DMS153 treated with DMSO at 0.1 percent for 48 hours (cell line): ENCODE measurements around the gene BPIFB2.
"Not testable (repeated sequence)": the region's sequence is repeated elsewhere in the genome, so short reads cannot be mapped to it uniquely, and the experiment has no call there.

Experiments used
- DNase-seq: peaks from one replicate; lab custom pipeline; 2025; ENCODE audit not compliant: unreplicated experiment; lab: John Stamatoyannopoulos, UW

The BPIFB2 gene, protein sequence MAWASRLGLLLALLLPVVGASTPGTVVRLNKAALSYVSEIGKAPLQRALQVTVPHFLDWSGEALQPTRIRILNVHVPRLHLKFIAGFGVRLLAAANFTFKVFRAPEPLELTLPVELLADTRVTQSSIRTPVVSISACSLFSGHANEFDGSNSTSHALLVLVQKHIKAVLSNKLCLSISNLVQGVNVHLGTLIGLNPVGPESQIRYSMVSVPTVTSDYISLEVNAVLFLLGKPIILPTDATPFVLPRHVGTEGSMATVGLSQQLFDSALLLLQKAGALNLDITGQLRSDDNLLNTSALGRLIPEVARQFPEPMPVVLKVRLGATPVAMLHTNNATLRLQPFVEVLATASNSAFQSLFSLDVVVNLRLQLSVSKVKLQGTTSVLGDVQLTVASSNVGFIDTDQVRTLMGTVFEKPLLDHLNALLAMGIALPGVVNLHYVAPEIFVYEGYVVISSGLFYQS

DNA sequence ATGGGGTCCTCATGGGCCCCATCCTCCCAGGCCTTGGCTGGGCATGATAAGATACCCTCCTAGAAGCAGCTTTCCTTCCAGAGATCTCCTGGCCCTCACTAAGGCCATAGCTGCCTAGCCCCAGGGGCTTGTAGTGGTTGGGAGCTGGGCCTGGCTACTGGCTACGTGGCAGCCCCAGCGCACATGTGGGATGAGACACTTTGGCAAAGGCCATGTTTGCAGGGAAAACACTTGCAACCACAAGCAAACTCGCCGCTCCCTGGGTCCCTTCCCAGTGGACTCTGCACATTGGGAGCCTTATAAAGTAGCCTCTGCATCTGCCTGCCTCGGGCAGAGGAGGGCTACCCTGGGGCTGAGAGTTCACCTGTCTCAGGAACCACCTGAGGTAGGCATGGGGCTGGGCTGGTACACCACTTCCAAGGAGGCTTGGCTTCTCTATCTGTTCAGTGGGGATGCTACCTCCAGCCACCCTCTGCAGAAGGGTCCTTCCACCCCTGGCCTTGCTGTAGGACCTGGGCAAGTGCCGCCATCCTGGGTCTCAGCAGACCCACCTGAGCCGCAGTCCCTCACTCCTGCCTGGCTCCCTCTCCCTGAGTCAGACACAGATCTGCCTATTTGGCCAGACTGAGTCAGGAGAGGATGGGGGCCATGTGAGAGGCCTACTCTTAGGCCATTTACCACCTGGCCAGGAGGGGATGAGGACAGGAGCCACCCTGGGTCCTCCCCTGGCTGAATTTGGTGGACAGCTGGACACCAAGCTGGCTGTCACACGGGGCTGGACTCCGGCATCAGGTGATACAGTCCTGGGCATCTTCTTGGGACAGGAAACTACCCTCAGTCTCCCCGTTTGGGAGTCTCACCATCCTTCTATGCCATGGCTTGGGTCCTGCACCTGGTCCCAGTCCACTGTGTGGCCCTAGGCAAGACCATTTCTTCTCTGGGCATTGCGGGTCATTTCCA lies at the start of gene BPIFB2:
BPIFB2 (plus strand) TSS at position 329 of the 960 bp plus-strand sequence. CDS start 871 bp downstream, outside the sequence.
- no peak for DNase-seq

DNA sequence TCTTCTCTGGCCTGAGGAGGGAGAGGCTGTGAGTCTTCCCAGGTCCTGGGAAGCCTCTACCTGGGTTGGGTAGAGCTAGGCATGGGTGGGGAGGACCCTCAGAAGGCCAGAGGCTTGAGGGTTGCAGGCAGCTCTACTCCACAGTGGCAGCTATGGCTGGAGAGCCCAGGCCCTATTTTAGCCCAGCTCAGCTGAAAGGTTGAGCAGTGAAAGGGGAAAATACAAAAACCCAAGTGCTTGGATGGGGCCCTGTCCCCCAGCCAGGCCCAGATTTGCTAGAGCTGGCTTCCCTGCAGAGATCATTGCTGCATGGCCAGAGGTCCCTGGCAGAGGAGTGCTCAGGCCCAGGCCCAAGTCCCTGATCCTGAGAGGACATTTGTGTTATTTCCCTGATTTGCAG lies 48.9 kb upstream of the BPIFB2 start:
- no peak for DNase-seq

DNA sequence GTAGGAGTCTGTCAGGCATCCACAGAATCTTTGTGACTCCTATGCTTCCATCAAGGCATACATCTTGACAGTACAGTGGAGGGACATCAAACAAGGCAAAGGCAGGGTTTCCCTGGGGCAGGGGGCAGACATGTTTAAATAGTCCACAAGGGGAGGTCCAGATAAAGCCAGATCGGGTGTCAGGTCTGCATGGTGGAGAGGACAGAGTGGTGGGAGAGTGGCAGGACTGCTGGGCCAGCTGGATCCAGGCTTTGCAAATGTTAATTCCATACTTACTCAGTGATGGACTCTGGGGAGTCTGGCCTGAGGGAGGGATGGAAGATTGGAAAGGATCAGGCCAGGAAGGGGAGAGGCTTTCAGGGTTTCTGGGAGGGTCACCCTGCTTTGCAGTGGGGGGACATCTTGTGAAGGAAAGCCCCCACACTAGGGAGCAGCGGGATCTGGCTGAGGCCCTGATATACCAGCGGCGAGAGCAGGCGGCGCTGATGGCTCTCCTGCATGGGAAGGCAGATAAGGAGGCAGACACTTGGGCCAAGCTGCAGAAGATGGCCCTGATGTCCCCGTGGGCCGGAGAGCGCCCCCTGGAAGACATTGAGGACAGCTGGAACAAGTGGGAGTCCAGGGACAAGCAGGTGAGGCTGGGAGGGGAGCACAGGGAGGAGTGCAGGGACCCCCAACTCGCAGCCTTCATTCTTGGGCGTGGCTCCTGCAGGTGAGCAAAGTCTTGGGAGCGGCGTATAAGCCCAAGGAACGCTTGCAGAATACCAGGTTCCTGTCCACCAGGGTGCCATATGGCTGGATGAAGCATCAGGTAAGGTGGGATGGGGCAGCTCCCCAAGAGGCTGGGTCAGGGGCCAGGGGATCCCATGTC lies 47.9 kb upstream of the BPIFB2 start:
- DNase-seq, result no peak

DNA sequence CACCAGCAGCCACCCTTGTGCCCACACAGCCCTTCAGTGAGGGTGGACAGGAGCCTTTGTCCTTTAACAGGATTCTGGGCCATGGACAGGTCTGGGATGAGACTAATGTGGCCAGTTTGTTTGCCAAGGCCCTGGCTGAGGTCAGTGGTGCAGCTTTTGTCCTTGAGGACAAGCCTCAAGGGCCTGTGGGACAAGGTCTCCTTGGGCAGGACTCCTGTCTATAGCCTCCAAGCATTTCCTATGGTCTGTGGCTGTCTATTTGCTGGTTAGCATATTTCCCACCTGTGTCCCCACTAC lies 47.3 kb upstream of the BPIFB2 start:
- DNase-seq, result no peak

DNA sequence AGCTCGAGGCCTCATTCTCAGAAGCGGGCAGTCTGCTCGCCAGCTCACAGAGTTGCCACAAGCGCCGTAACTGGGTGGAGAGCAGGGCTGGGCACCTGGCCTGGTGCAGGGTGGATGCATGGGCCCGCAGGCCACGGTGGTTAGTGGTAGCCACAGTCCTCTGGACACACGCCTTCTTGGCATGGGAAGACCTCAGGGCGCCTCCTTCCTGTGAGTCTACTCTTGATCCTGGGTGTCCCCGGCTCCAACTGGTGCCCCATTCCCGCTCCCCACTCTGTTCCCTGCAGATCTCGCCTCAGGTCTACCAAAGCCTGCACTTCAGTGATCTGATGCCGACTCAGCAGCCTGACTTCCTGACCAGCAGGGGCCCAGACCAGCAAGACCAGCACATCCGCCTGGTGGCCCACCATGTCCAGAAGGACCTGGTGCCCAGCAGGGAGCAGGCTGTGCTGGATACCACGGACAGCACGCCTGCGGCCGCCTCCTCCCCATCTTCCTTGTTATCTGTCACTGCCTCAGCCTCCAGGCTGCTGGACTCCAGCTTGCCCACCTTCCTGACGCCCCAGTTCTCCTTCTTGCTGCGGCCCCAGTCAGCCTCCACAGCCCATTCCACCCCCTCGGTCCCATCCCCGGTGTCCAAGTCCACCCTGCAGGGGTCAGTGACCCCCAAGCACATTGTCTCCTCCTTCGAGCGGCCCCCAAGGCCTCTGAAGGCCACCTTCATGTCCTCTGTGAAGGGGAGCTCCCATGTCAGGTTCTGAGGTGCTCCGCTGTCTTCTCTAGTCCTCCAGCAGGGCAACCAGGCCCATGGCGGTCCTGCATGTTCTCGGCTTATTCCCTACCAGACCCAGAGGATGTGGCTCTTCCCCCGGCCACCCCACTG lies 46.4 kb upstream of the BPIFB2 start:
- no peak for DNase-seq

DNA sequence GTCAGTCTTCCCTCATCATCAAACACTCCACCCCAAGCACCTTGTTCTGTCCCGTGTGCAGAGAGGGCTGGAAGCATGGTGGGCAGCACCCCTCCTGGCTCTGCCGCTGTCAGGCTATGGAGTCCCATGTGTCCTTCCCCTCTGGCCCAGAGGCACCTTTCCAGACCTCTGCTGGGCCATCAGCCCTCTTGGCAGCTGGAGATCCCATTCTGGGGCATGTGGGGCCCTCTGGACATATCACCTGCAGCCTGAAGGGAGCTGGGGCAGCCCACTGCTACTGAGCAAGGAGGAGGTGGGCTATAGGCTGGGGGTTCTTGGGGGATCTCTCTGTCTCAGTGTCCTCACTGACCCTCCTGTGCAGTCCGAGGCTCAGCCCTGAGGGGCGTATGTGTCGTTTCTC lies 45.5 kb upstream of the BPIFB2 start:
- DNase-seq, result no peak

DNA sequence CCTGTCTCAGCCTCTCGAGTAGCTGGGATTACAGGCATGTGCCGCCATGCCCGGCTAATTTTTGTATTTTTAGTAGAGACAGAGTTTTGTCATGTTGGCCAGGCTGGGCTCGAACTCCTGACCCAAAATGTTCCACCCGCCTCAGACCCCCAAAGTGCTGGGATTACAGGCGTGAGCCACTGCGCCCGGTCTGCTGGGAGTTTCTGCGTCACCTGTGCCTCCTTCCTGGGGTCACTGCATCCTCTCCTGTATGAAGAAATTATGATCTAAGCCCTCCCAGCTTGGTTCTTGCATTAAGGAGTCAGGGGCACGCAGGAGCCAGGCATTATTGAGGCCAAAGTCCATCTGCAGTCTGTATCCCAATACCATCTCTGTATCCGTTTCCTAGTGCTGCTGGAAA lies 44.9 kb upstream of the BPIFB2 start:
- DNase-seq, result not testable (repeated sequence)

DNA sequence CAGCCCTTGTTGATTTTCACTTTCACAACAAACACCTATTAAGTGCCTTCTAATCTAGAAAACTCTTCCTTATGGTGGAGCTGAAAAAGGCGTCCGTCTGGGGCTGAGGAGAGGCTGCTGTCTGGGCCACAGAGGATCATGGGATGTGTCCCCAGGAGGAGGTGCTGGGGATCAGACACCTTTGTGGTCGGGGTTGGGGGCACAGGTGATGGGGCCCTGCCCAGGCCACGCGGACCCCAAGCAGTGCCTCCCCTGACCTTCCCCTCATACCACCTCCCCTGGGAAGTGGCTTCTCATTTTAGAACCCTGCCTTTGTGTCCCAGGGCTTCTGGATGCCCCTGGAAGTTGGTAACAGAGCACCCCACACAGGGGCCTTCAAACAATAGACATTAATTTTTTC lies 44.3 kb upstream of the BPIFB2 start:
- DNase-seq, result no peak

DNA sequence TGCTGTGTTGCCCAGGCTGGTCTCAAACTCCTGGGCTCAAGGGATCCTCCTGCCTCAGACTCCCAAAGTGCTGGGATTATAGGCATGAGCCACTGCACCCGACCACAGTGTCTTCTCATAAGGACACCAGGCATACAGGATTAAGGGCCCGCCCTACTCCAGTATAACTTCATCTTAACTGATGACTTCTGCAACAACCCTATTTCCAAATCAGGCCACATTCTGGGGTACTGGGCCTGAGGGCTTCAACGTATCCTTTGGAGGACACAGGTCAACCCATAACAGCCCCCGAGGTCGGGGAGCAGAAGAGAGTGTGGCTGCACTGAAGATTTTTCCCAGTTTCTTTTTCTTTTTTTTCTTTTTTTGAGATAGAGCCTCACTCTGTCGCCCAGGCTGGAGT lies 42.9 kb upstream of the BPIFB2 start:
- DNase-seq, result no peak

DNA sequence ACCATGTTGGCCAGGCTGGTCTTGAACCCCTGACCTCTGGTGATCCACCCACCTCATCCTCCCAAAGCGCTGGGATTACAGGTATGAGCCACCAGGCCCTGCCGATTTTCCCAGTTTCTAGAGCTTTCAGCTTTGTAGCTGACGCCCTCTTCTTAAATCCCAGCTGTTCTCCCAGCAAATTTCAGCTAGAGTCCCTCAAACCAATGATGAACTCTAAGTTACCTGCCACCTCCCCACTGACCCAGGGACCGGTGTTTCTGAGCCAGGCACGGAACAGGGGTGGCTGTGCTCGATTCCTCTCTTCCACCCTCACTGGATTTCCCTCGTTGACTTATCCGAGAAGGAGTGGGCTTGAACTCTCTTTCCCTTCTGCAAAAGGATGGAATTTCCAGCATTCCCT lies 42.4 kb upstream of the BPIFB2 start:
- no peak for DNase-seq

DNA sequence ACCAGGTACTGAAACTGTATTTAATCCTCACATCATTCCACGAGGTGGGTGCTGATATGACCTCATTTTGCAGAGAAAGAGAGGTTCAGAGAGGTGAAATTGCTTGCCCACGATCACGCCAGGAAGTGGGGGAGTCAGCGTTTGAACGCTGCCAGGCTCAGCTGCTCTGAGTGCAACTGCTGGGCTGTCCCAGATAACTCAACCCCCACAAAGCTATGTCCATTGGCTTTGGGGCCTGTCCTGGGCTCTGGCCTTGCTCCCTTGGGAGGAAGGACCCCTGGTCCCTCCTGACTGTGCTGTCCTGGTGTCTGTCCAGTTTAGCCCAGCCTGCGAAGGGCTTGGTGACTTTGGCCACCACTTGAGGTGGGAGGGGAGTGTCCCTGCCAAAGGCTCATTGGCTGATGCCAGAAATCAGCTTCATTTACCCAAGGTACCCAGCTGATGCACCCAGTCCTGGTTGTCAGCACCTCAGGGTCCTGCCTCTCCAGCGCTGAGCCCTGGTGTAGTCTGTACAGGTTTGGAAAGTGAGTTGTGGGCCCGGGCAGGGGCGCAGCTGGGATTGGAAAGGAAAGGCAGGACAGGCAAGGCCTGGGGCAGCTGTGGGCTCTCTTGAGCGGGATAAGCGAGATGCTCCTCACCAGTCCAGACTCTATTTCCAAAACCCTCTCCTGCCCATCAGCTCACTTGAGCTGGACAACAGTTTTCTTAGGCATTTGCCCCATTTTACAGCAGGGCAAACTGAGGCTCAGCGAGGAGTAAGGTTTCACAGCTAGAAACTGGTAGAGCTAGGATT lies 41.7 kb upstream of the BPIFB2 start:
- DNase-seq, result no peak

DNA sequence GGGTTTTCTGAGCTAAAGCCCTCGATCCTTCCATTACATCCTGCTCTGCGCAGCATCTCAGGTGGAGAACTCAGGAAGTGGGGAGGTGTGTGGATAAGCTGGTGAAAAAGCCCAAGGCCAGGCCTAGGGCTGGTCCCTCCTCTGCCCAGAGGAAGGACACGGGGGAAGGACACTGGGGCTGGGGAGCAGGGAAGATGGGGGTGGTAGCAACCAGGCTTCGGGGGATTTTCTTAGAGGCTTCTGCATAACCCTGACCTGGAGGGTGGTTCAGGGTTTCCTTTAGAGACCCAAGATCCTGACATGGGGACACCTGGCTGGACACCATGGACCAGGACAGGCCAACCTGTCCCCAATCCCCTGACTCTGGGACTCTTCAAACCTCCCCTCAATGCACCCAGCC lies 41.1 kb upstream of the BPIFB2 start:
- no peak for DNase-seq

DNA sequence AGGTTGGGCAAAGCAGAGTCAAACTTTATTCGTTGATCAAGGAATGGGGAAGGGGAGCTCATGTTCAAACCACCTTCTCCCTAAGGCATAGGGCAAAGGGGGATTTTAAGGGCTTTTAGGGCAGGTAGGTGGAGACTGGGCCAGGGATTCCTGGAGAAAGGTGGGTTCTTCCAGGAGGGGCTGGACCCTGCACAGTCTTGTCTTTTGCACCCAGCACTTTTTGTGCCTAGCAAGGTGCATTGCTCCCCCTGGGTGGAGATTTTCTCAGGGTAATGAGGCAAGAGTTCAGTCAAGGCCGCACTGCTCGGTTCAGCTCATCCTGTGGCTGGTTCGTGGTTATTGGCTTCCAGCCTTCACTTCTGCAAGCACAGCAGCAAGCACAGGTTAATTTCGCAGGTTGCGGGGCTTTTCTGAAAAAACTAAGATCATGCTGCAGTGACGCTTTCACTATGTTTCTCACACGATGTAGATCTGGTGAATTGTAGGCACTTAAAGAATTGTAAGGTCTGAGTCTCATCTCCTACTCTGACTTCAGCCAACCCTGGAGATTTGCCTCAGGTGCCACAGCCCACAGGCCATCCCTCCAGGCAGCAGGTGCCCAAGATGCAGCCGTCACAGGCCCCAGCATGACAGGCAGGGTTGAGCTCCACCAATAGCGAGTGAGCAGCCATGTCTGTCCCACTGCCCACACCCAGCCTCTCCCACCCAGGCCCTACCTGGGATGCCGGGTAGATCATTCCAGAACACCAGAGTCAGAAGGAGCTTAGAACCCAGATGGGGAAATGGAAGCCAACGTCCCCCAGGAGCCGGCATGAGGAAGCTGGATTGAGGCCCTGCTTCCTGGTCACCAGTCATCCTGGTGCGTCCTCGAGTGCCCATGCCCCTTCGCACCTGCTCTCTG lies 40.4 kb upstream of the BPIFB2 start:
- no peak for DNase-seq

DNA sequence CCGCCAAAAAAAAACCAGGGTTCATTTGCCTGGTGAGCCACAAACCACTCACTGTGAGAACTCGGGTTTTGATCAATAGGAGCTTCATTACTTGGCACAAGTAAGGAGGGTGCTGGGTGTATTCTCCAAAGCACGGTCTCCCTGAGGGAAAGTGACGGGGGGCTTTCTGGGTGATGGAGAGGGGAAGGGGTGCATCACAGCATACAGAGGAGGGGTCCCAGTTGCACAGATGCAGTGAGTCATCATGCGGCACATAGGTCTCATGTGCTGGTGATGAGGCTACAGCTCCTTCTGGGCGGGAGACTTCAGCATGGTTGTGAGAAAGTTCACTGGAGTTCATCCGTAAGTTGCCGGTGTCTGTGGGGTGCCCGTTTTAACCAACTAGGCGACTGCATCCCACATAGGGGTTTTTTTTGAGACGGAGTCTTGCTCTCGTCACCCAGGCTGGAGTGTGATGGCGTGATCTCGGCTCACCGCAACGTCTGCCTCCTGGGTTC lies 39.5 kb upstream of the BPIFB2 start:
- DNase-seq, result no peak

DNA sequence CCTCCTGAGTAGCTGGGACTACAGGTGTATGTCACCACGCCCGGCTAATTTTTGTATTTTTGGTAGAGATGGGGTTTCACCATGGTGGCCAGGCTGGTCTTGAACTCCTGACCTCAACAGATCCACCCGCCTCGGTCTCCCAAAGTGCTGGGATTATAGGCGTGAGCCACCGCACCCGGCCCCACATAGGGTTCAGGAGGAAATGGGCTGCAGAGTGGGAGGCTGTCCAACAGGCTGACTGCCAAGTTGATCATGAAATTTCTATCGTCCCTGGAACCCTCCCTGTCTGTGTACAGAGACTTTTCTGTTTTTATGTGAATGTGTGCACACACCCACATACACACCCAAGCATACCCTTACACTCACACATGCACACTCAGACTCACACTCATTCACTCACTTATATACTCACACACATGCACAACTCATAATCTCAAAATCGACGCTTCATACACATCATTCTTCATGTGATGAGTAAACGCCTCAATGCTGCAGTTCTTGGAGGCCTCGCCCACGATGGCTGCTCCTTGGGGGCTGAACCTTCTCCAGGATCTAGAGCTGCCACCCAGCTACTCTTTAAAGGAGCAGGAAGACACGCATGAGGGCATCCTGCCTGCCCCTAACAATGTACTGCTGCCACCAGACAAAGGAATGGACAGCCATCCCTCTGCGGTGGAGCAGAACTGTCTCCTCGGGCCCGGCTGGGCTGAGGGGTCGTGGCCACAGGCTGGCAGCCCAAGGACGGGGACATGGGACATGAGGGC lies 38.8 kb upstream of the BPIFB2 start:
- DNase-seq, result no peak

DNA sequence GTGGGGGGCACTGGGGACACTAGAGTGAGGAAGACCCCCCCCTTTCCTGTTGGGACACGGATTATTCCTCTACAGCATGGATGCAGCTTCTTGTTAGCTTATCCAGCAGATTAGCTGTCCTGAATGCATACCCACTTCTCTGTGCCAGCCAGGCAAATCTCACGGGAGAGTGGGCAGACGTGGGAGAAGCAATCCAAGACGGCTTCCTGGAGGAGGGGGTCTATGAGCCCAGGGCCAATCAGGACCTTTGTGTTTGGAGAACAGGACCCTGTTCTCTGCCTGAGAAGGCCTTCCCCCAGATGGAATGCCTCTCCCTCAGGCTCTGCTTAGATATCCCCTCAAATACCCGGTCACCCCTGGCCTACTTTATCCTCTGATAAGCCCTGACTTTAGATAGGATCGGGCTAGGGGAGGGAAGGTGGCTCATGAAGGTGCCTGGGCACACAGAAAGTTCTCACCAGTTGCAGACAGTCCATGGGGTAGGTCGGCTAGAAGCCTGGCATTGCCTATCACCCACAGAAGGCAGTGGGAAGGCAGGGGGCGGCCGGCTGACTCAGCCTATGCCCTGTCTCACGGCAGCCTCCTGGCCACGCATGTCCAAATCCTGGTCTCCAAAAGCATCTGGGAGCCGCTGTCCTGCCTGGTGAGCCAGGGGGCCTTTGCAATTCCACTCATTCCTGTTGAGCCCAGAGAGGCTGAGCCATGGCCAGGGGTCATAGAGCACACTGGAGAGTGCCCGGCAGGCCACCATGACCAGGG lies 38.0 kb upstream of the BPIFB2 start:
- no peak for DNase-seq
